Cardiac muscle cell (in vitro differentiated cells and primary cell): ENCODE data around the gene HSPA6. TPM values are rescaled to one million over a fixed set of nuclear protein-coding genes. Genes with fewer than 3 reads are reported as not detected.

ENCODE experiments used
- DNase-seq, 2 donors: peaks; one replicate each; pipeline versions ENCODE4 v3.0.0 to v3.0.0-alpha.2; 2010 to 2017; ENCODE audit warnings: low read depth in 1 of 2, low spot score in 1 of 2
- H3K27ac ChIP-seq: fragments of 200-600 bp; sonication (generic); 2 replicates; pipeline ENCODE4 v1.5.1; 2016
- H3K27me3 ChIP-seq: fragments of 200-600 bp; sonication (generic); 2 replicates; pipeline ENCODE4 v1.6.0; 2016; ENCODE audit warnings: control low read depth
- H3K36me3 ChIP-seq: fragments of 200-600 bp; sonication (generic); 2 replicates; pipeline ENCODE4 v1.5.1; 2016; ENCODE audit warnings: control low read depth
- H3K4me1 ChIP-seq: fragments of 200-600 bp; sonication (generic); 2 replicates; pipeline ENCODE4 v1.8.1; 2017; ENCODE audit warnings: low read depth, mild to moderate bottlenecking, mixed run types
- H3K4me3 ChIP-seq: fragments of 200-600 bp; sonication (generic); 2 replicates; pipeline ENCODE4 v1.5.1; 2016; ENCODE audit warnings: mild to moderate bottlenecking
- H3K9me3 ChIP-seq: fragments of 200-600 bp; sonication (generic); 2 replicates; pipeline ENCODE4 v1.5.1; 2017; ENCODE audit warnings: low read depth, mild to moderate bottlenecking, control low read depth
- CTCF ChIP-seq: IDR thresholded peaks from 2 replicates; pipeline ENCODE4 v1.5.1; 2012; ENCODE audit warnings: low read depth, mild to moderate bottlenecking, low read length
- polyA plus RNA-seq: library from polyadenylated mRNA; unstranded; fragments of >200 nt; fragmentation: Nextera tagmentation; extraction: Ambion mirVana; gene quantifications from 2 replicates; pipeline ENCODE4 v1.2.1, GENCODE V29; 2016
- total RNA-seq: library from RNA; depleted of rRNA; stranded (reverse); fragments of >200 nt; gene quantifications from 2 replicates; pipeline ENCODE4 v1.2.3, GENCODE V29; 2016

Gene HSPA6
- total and polyA plus RNA-seq, 2 experiments from 2014 or later: not detected

DNA sequence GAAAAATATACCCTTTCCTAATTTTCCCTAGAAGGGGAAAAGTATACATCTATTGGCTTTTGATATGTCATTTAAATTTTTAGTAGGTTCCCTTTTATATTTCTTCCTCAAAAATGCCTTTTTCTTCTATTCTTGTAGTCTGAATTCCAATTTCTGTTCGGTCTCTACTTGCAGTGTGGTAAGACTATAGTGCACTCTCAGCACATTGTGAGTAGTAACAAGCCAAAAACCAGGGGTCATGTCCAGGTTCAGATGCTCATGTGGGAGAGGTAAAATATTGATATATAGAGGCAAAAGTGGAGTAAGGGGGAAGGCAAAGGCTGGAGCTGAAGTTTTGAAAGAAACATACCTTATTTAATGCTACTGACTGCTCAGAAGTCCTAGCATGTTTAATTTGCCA is 23.1 kb upstream of the HSPA6 start:
- no peak for TF ChIP-seq CTCF
- DNase-seq: no peak
- H3K27ac ChIP-seq: no peak overlapping the region
- no peaks in the 10 kb centered on the region for H3K36me3 ChIP-seq
- H3K4me3 ChIP-seq: no peak overlapping the region
- no peaks in the 10 kb centered on the region for H3K9me3 ChIP-seq
- H3K27me3 ChIP-seq: peaks cover 33% of the 10 kb centered on the region
- no peaks in the 10 kb centered on the region for H3K4me1 ChIP-seq

- Histone ChIP-seq H3K36me3 (no peaks in the 10 kb centered on the region), H3K27me3 (peaks cover 29% of the 10 kb centered on the region)
- TF ChIP-seq CTCF: no peak
Measured at GRCh38 chr1:161502181-161502580, 22.2 kb upstream of the HSPA6 start.

GRCh38 chr1:161502641-161503393 is 21.5 kb upstream of the HSPA6 start:
- H3K4me1 ChIP-seq: no peaks in the 10 kb centered on the region
- no peaks in the 10 kb centered on the region for H3K36me3 ChIP-seq
- no peak for TF ChIP-seq CTCF
- no peak overlapping the region for H3K4me3 ChIP-seq
- peaks cover 27% of the 10 kb centered on the region for H3K27me3 ChIP-seq
- no peaks in the 10 kb centered on the region for H3K9me3 ChIP-seq
- peak in 1 of 2 donors; percentile 60 for DNase-seq
- H3K27ac ChIP-seq: no peak overlapping the region

More at GRCh38 chr1:161502181-161502580, 22.2 kb upstream of the HSPA6 start:
- Histone ChIP-seq H3K9me3 (no peaks in the 10 kb centered on the region), H3K4me1 (no peaks in the 10 kb centered on the region), H3K4me3 (no peak overlapping the region), H3K27ac (no peak overlapping the region)
- DNase-seq: no peak

- H3K4me1 ChIP-seq: no peaks in the 10 kb centered on the region
- no peak for TF ChIP-seq CTCF
- H3K27ac ChIP-seq: no peak overlapping the region
- H3K9me3 ChIP-seq: no peaks in the 10 kb centered on the region
- H3K36me3 ChIP-seq: no peaks in the 10 kb centered on the region
- peaks cover 27% of the 10 kb centered on the region for H3K27me3 ChIP-seq
- H3K4me3 ChIP-seq: no peak overlapping the region
- no peak for DNase-seq
Measured at GRCh38 chr1:161503394-161503748, 21.0 kb upstream of the HSPA6 start.

- H3K36me3 ChIP-seq: no peaks in the 10 kb centered on the region
- TF ChIP-seq CTCF: no peak
- H3K9me3 ChIP-seq: no peaks in the 10 kb centered on the region
- H3K27me3 ChIP-seq: peaks cover 6% of the 10 kb centered on the region
- no peak overlapping the region for H3K4me3 ChIP-seq
- H3K27ac ChIP-seq: no peak overlapping the region
- DNase-seq: no peak
- H3K4me1 ChIP-seq: no peaks in the 10 kb centered on the region
Measured at GRCh38 chr1:161505686-161506085, 18.7 kb upstream of the HSPA6 start.
